HG03060 (cell line): ENCODE results near the gene GLTP.

Experiments
- ATAC-seq: cut with Tn5 transposase; IDR thresholded peaks from one replicate; pipeline ENCODE4 v1.9.1; 2021; ENCODE audit warnings: low read depth, moderate number of reproducible peaks; ENCODE audit not compliant: unreplicated experiment

The GLTP gene

GRCh38 chr12:109827566-109828550 lies 52.5 kb downstream of the GLTP start:
- no peak for ATAC-seq

- ATAC-seq: no peak
These were observed 53.3 kb downstream of the GLTP start for GRCh38 chr12:109827080-109827479.

- no peak for ATAC-seq
These were observed 55.6 kb downstream of the GLTP start for GRCh38 chr12:109824731-109825130.

- ATAC-seq: no peak
These were observed 57.4 kb downstream of the GLTP start for GRCh38 chr12:109822951-109823411.

GRCh38 chr12:109822416-109822815 lies 57.9 kb downstream of the GLTP start:
- ATAC-seq: no peak

- ATAC-seq: no peak
These were observed 58.4 kb downstream of the GLTP start for GRCh38 chr12:109821968-109822367.

- ATAC-seq: no peak
These were observed 59.4 kb downstream of the GLTP start for GRCh38 chr12:109820816-109821381.

GRCh38 chr12:109818905-109819500 lies 61.3 kb downstream of the GLTP start:
- ATAC-seq: no peak

GRCh38 chr12:109818253-109818652 lies 62.1 kb downstream of the GLTP start:
- ATAC-seq: no peak

- ATAC-seq: no peak
These were observed 62.6 kb downstream of the GLTP start for GRCh38 chr12:109817627-109818231.

GRCh38 chr12:109816870-109817269 lies 63.5 kb downstream of the GLTP start:
- ATAC-seq: no peak

GRCh38 chr12:109815757-109816617 lies 64.4 kb downstream of the GLTP start:
- ATAC-seq: no peak

GRCh38 chr12:109815225-109815624 lies 65.1 kb downstream of the GLTP start:
- no peak for ATAC-seq

GRCh38 chr12:109814600-109815150 lies 65.7 kb downstream of the GLTP start:
- ATAC-seq: no peak

GRCh38 chr12:109813810-109814416 lies 66.4 kb downstream of the GLTP start:
- no peak for ATAC-seq

GRCh38 chr12:109811624-109811995 lies 68.7 kb downstream of the GLTP start:
- no peak for ATAC-seq

- no peak for ATAC-seq
These were observed 69.3 kb downstream of the GLTP start for GRCh38 chr12:109810954-109811623.

- ATAC-seq: no peak
These were observed 71.3 kb downstream of the GLTP start for GRCh38 chr12:109808876-109809646.
